Hematopoietic multipotent progenitor cell treated with erythropoietin and hydrocortisone succinate and interleukin-3 and kit ligand, for 6 days (in vitro differentiated cells): ENCODE measurements around the gene CAPN14.
A peak's percentile ranks its signal among the peaks of the same experiment; 100 is the strongest.

ENCODE experiments used
- DNase-seq: peaks from one replicate; pipeline ENCODE4 v3.0.0-alpha.2; 2015

The CAPN14 gene

DNA sequence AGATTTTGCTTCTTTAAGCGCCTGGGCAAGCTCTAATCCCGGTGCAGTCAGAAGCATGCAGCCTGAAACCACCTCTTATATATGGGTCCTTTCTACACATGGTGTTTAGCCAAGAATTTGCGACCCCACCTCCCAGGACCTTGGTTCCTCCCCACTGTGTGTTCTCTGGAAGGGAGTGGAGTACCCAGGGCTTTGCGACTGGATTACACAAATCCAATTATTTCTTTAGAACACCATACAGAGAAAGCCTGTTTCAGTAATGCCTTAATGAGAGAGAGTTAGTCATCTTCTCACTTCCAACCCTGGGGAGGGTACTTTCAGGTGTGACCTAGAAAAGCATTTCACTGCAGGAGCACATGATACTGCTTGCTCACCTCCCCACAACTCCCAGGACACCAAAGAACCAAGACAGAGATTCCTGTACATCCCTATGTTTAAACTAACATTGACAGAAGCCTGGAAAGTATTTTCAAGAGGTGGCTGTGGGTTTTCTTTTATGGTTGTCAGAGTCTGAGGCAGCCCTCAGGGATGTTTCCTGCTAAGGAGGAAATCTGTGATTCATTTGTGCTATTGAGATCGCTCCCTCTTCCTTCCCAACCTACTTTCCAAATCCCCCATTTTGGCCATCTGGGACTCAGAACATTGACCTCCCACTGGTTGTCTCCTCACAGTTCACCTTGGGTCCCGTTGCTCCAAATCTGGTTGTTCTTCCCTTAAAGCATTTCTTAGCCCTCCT lies at the start of gene CAPN14:
Gene CAPN14 (minus strand): TSS at position 51 of the 736 bp plus-strand sequence. CDS start 12,068 bp downstream, outside the sequence.
- DNase-seq, result no peak

DNA sequence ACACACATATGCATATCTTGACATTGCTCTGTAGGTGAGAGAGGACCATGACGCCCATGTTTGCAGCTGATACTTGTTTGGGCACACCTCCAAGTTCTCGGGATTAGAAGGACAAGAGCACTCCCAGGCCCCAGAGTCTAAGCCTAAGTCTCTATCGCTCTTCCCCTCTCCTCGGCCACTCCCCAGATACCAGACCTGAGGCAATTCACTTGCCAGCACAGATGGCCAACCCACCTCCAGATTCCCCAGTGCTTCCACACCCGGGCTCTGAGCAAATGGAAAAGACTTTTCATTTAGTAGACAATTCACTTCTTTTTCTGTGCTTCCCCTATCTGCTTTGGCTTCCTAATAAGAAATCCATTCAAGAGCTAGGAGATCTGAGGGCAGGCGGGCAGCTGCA lies 49.5 kb upstream of the CAPN14 start:
- no peak for DNase-seq

DNA sequence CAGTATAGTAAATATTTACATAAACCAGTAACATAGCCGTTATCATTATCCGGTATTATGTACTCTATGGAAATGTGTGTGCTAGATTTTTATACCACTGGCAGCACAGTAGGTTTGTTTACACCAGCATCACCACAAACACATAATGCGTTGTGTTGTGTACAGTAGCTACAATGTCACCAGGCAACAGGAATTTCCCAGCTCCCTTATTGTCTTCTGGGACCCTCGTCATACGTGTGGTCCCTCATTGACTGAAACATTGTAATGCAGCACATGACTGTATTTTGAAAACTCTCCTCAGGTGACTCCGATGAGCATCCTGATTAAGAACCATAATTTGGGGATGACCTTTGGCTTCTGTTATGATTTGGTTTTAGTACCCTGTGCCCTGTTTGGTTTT lies 47.9 kb upstream of the CAPN14 start:
- no peak for DNase-seq

DNA sequence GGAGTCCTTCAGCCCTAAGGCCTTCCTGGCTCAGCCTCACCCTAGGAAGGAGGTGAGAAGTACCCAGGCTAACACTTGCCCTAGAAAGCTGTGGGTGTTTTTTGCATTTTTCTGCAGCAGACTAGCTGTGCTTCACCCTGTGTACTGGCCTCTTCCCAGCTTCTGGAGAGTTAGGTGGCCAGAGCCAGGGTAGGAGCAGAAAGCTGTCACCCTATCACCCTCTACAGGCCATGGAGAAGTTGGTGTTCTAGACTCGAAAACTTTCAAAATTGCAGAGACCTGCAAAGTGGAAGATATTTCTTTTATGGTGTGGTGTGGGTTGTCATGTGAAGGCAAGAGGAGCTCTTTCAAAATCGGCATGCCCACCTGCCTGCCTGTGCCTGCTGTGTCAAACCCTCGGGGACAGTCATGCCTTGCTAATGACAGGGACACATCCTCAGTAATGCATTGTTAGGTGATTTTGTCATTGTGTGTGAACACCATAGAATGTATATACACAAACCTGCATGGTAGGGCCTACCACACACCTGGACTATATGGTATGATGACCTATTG lies 46.4 kb upstream of the CAPN14 start:
- peak; percentile 18 for DNase-seq

DNA sequence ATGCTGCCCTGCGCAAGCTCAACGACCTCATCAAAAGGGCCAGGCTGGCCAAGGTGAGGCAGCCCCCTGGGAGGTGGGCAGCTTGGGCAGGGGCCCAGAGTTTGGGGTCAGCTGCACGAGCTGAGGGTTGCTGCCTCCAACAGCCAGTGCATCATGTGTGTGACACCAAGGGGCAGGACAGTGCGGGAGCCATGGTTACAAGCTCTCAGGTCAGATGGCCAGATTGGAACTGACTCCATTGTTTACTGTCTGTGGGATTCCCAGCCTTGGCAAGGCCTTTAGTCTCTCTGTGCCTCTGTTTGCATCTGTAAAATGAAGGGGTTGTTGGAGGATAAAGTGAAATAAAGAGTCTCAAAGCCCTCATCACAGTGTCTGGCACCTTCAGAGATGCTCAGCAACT lies 43.6 kb upstream of the CAPN14 start:
- no peak for DNase-seq

DNA sequence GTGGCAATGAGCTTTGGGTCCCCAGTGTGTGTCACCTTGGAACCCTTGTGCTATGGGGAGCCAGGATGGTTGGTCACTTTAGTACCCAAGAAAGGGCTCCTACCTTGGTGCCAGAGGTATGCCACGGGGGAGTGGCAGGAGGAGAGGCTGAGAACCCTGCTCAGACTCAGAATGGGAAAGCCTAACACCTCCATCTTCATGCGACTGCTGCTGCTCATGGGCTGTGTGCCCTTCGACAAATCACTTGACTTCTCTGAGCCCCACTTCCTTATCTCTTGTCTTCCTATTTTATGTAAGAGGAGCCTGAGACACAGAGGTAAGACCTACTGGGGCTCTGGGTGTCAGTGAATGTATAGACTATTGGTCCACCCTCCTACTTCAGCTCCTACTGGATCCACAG lies 41.8 kb upstream of the CAPN14 start:
- DNase-seq, result no peak

DNA sequence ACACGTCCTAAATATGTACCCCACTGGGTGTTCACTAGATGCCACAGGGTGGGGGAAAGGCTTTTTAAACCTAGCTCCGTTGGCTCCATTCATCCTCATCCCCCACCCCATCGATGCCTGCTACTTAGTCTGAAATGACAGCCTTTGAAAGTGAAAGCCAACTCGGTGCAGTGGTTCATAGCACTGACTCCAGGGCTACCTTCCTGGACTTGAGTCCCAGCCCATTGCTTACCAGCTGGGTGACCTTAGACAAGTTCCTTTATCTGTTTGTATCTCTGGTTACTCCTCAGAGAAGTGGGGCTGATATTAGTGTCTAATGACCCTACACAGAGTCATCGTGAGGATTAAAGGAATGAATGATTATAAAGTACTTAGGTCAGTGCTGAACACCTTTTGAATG lies 41.0 kb upstream of the CAPN14 start:
- no peak for DNase-seq

- no peak for DNase-seq
Observed at GRCh38 chr2:31256611-31257382, 39.5 kb upstream of the CAPN14 start.

GRCh38 chr2:31255911-31256571 lies 38.7 kb upstream of the CAPN14 start:
- no peak for DNase-seq

GRCh38 chr2:31254237-31255203 lies 37.2 kb upstream of the CAPN14 start:
- no peak for DNase-seq

DNA sequence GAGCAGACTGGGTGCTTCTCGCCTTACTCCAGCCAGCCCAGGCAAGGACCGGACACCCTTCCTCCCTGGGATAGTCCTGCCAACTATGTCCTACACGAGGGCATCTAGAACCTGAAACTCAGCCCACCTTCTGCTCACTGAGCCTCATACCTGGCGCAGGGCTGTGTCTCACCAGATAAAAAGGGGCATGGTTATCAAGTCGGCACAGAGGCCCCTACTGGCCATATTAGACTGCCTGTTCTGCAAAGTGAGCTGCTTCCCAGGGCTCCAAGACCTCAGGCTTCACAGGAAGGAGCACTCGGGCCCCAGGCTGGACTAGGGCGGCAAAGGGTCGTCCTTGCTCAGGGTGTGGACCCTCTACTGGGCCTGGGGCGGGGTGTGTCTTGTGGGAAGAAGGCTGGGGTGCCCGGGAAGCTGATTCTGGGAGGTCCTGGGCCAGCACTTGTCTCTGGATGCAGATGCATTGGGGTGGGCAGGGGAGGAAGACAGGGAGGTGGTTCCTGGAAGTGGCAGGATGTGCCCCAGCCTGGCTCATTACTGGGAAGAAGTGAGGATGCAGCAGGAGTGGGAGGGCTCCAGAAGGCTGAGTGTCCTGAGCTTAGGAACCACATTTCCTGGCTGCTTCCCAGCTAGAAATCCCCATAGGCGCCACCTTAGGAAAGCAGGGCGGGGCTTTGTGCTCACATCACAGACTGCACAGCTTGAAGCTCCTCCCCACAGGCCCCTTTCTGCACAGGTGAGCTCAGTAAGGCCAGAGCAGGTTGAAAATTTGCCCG lies 36.2 kb upstream of the CAPN14 start:
- DNase-seq, result peak; percentile 78

GRCh38 chr2:31251851-31252250 lies 34.5 kb upstream of the CAPN14 start:
- DNase-seq, result no peak

DNA sequence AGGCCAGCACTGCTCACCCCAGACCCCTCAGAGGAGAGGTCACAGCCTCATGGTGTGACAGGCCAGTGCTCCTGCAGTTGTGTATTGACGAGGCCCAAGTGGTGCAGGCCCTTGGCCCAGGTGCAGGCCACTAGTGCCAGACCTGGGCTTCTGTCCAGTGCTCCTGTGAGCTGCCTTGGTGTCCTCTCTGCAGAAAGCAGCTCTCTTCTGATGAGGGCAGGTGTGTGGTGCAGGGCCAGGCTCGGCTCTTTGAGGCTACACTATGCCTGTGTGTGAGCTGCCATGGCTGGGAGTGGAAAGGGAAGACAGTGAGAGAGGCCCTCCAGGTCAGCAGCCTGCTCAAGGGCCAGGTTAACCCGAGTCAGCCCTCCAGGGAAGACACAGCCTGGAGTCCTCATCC lies 33.7 kb upstream of the CAPN14 start:
- no peak for DNase-seq

- DNase-seq, result no peak
Observed at GRCh38 chr2:31249009-31249690, 31.8 kb upstream of the CAPN14 start.

- DNase-seq, result no peak
Observed at GRCh38 chr2:31248139-31248538, 30.8 kb upstream of the CAPN14 start.

GRCh38 chr2:31247711-31248110 lies 30.4 kb upstream of the CAPN14 start:
- DNase-seq, result no peak

DNA sequence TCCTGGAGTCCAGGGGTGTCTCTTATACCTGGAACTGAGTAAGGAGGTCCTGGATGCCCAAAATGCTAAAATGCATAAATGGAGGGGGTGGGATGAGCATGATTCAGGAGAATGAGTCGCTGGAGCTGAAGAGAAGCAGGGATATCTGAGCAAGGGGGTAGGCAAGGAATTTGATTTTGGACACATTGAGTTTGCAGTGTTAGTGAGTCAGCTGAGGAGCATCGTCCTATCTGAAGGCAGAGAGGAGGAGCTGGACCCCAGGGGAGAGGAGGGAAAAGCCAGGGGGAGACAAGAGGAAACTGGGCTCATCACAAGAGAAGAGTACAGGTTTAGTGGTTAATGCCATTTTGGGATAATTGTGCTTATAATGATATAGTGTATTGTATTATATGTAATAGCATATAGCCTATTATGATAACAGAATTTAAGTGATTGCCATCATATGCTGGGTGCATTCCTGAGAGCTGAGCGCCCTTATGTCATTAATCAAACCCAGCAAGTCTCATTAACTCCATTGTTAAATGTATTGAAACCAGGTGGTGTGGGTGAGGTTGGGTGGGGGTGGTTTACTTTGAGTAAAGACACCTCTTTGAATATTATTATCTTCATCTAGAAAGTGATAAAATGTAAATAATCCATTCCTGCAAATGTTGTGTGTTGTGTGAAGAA lies 29.0 kb upstream of the CAPN14 start:
- no peak for DNase-seq

- DNase-seq, result no peak
Observed at GRCh38 chr2:31244101-31244500, 26.8 kb upstream of the CAPN14 start.

GRCh38 chr2:31243053-31243452 lies 25.7 kb upstream of the CAPN14 start:
- DNase-seq, result no peak

DNA sequence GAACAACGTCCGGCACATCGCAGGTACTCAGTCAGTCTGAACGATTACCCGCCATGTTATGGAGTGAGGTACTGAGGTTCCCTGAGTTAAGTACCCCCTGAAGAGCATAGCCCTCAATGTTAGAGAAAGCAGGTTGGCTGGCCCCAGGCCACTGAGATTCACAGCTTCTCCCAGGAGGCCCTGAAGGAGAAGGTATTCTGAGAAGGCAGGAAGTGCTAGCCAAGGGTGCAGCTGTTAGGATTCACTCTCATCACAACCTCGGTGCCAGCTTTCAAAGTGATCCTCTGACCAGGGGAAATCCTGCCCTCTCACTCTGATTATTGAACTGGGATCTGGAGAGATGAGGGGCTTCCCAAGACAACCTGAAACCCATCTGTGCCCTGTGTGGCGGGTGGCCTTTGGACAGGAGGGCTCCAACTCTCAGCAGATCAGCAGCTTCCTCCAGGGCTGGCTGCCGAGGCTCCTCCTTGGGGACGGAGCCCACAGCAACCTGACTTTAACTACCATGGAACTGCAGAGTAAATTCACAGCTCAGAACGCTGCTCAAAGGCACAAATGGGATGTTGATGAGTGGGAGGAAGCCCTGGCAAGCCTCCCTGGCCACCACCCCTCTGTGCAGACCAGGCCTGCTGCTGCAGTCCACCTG lies 24.4 kb upstream of the CAPN14 start:
- no peak for DNase-seq
